Measurements from ENCODE around the gene HNRNPC. TPM values are rescaled to one million over a fixed set of nuclear protein-coding genes. Genes with fewer than 3 reads are reported as not detected.
A peak's percentile ranks its signal among the peaks of the same experiment; 100 is the strongest.

Gene HNRNPC
- total RNA-seq, 4 donors from 2014 or later = 356 to 544 (median 505) TPM

DNA sequence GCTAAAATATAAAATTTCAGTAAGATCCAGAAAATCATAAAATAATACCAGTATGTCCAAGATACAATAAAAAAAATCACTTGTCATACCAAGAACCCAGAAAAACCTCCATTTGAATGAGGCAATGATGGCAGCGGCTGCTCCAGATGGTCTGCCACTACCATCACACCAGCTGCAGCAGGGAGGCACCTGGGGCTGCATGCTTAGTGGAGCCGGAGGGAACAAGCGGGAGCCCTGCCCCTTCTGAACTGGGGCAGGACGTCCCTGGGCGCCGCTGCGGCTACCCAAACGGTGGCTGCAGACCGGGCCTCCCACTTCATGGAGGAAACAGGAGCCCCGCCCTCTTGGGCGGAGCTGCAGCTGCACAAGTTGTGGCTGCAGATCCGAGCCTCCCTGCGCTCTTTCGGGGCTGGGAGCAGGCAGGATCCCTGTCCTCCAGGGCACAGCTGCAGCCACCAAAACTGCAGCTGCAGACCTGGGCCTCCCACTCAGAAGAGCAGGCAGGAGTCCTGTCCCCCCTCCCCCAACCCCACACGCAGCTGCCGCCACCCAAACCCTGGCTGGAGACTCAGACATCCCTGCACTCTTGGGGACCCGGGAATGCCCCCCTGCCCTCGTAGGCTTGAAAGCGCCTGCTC lies 77.3 kb downstream of the HNRNPC start:
- Histone ChIP-seq H3K36me3 (no peaks in the 10 kb centered on the region), H3K4me1 (peaks cover 0 to 10% (median 0%) of the 10 kb centered on the region in 3 donors), H3K27me3 (no peaks in the 10 kb centered on the region), H3K4me3 (peak overlapping the region in 1 of 2 donors; percentile 45), H3K27ac (no peak overlapping the region), H3K9me3 (peaks cover 0 to 3% (median 0%) of the 10 kb centered on the region in 3 donors)
- ATAC-seq = peak; percentile 72
- TF ChIP-seq EP300 (IDR thresholded peaks at IDR 0.05) = no peak
- TF ChIP-seq POLR2AphosphoS5 (IDR thresholded peaks at IDR 0.05) = no peak
- no peak for TF ChIP-seq POLR2A (IDR thresholded peaks at IDR 0.05)
- TF ChIP-seq, protein P1, sequence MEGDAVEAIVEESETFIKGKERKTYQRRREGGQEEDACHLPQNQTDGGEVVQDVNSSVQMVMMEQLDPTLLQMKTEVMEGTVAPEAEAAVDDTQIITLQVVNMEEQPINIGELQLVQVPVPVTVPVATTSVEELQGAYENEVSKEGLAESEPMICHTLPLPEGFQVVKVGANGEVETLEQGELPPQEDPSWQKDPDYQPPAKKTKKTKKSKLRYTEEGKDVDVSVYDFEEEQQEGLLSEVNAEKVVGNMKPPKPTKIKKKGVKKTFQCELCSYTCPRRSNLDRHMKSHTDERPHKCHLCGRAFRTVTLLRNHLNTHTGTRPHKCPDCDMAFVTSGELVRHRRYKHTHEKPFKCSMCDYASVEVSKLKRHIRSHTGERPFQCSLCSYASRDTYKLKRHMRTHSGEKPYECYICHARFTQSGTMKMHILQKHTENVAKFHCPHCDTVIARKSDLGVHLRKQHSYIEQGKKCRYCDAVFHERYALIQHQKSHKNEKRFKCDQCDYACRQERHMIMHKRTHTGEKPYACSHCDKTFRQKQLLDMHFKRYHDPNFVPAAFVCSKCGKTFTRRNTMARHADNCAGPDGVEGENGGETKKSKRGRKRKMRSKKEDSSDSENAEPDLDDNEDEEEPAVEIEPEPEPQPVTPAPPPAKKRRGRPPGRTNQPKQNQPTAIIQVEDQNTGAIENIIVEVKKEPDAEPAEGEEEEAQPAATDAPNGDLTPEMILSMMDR (IDR thresholded peaks at IDR 0.05) = no peak
- 0 to 40% methylated on average over 1 to 3 of the region's 19 CpGs for WGBS, 2 donors (ENCODE audit: low coverage in 1 of 2)

- 82% methylated on average over 7 of the region's 7 CpGs; no CpG with 5 or more reads in 1 of the 2 donors for WGBS, 2 donors (ENCODE audit: low coverage in 1 of 2)
Observed at GRCh38 chr14:21191261-21191808, 77.9 kb downstream of the HNRNPC start.

DNA sequence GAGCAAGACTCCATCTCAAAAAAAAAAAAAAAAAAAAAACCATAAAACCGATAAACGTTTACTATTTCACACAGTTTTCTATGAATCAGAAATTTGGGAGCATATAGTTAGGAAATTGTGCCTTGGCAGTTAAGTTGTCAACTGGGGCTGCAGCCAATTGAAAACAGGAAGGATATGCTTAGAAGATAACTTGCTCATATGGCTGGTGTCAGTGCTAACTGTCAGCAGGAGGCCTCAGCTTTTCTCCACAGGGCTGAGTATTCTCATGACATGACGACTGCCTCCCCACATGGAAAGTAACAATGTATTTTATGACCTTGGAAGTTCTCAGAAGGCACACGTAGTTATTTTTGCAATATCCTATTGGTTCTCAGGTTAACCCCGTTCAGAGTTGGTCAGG lies 83.8 kb downstream of the HNRNPC start:
- ATAC-seq = no peak
- no peaks in the 10 kb centered on the region for H3K27me3 ChIP-seq
- no peak for TF ChIP-seq POLR2A (IDR thresholded peaks at IDR 0.05)
- TF ChIP-seq EP300 (IDR thresholded peaks at IDR 0.05) = no peak
- TF ChIP-seq POLR2AphosphoS5 (IDR thresholded peaks at IDR 0.05) = no peak
- TF ChIP-seq, protein P1 (IDR thresholded peaks at IDR 0.05) = no peak
- H3K36me3 ChIP-seq = no peaks in the 10 kb centered on the region
- H3K4me1 ChIP-seq = no peaks in the 10 kb centered on the region
- 21 to 44% methylated on average over 3 to 5 of the region's 5 CpGs for WGBS, 2 donors (ENCODE audit: low coverage in 1 of 2)
- H3K4me3 ChIP-seq = no peak overlapping the region
- H3K9me3 ChIP-seq = peaks cover 0 to 12% (median 0%) of the 10 kb centered on the region in 3 donors
- H3K27ac ChIP-seq = no peak overlapping the region

More at GRCh38 chr14:21191261-21191808, 77.9 kb downstream of the HNRNPC start:
- H3K27me3 ChIP-seq = no peaks in the 10 kb centered on the region
- H3K4me1 ChIP-seq = peaks cover 0 to 10% (median 0%) of the 10 kb centered on the region in 3 donors
- H3K4me3 ChIP-seq = peak overlapping the region in 1 of 2 donors; percentile 45
- no peaks in the 10 kb centered on the region for H3K36me3 ChIP-seq
- no peak for ATAC-seq
- TF ChIP-seq, protein P1 (IDR thresholded peaks at IDR 0.05) = no peak
- TF ChIP-seq EP300 (IDR thresholded peaks at IDR 0.05) = no peak
- TF ChIP-seq POLR2A (IDR thresholded peaks at IDR 0.05) = no peak
- no peak for TF ChIP-seq POLR2AphosphoS5 (IDR thresholded peaks at IDR 0.05)
- H3K27ac ChIP-seq = no peak overlapping the region
- H3K9me3 ChIP-seq = no peaks in the 10 kb centered on the region

GRCh38 chr14:21184254-21184653 lies 85.0 kb downstream of the HNRNPC start:
- Histone ChIP-seq H3K36me3 (no peaks in the 10 kb centered on the region), H3K27me3 (no peaks in the 10 kb centered on the region), H3K9me3 (peaks cover 0 to 15% (median 0%) of the 10 kb centered on the region in 3 donors), H3K27ac (no peak overlapping the region), H3K4me1 (no peaks in the 10 kb centered on the region), H3K4me3 (no peak overlapping the region)
- 26 to 80% methylated on average over 1 of the region's 1 CpG for WGBS, 2 donors (ENCODE audit: low coverage in 1 of 2)
- no peak for TF ChIP-seq POLR2A (IDR thresholded peaks at IDR 0.05)
- TF ChIP-seq, protein P1 (IDR thresholded peaks at IDR 0.05) = no peak
- TF ChIP-seq EP300 (IDR thresholded peaks at IDR 0.05) = no peak
- TF ChIP-seq POLR2AphosphoS5 (IDR thresholded peaks at IDR 0.05) = no peak
- no peak for ATAC-seq

DNA sequence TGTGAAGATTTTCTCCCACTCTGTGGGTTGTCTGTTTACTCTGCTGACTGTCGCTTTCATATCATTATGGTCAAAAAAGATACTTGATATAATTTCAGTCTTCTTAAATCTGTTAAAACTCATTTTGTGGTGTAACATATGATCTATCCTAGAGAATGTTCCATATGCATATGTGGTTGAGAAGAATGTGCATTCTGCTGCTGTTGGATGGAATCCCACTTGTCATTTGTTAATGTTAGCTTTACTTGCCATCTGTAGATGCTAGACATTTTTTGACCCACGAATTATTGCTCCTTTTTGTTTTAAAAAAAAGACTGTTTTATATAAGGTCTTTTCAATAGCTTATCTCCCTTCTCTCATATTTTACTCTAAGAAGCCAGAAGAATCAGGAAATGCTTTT lies 87.1 kb downstream of the HNRNPC start:
- Histone ChIP-seq H3K4me3 (no peak overlapping the region), H3K36me3 (no peaks in the 10 kb centered on the region), H3K27me3 (no peaks in the 10 kb centered on the region), H3K4me1 (no peaks in the 10 kb centered on the region), H3K9me3 (peaks cover 0 to 20% (median 0%) of the 10 kb centered on the region in 3 donors), H3K27ac (no peak overlapping the region)
- TF ChIP-seq POLR2A (IDR thresholded peaks at IDR 0.05) = no peak
- TF ChIP-seq EP300 (IDR thresholded peaks at IDR 0.05) = no peak
- TF ChIP-seq, protein P1 (IDR thresholded peaks at IDR 0.05) = no peak
- no peak for TF ChIP-seq POLR2AphosphoS5 (IDR thresholded peaks at IDR 0.05)
- 56 to 59% methylated on average over 1 to 2 of the region's 2 CpGs for WGBS, 2 donors (ENCODE audit: low coverage in 1 of 2)
- ATAC-seq = no peak

Data from gastroesophageal sphincter (tissue), 4 donors.